H4 (cell line): ENCODE results near the gene SLC9A8. TPM values are rescaled to one million over a fixed set of nuclear protein-coding genes. Genes with fewer than 3 reads are reported as not detected.
"Not testable (repeated sequence)": the region's sequence is repeated elsewhere in the genome, so short reads cannot be mapped to it uniquely, and the experiment has no call there.

Source experiments
- DNase-seq: peaks from one replicate; pipeline ENCODE4 v3.0.0-alpha.2; 2015; ENCODE audit warnings: low spot score
- total RNA-seq: library from RNA; depleted of rRNA; stranded (reverse); fragments of >200 nt; shearing (Covaris generic); gene quantifications from 2 replicates; pipeline ENCODE4 v1.2.3, GENCODE V29; 2014; rRNA removed

The SLC9A8 gene
- total RNA-seq = 4.9 TPM in 2 replicates

GRCh38 chr20:49812507-49813304, at the start of gene SLC9A8:
SLC9A8 (plus strand) TSS chr20:49812828; CDS start chr20:49812923, 95 bp downstream.
- peak; percentile 77 for DNase-seq

GRCh38 chr20:49762940-49763766, 49.5 kb upstream of the SLC9A8 start:
- DNase-seq = no peak

GRCh38 chr20:49765413-49765736, 47.3 kb upstream of the SLC9A8 start:
- no peak for DNase-seq

- no peak for DNase-seq
Observed at GRCh38 chr20:49765846-49766541, 46.6 kb upstream of the SLC9A8 start.

- DNase-seq = no peak
Observed at GRCh38 chr20:49766979-49767521, 45.6 kb upstream of the SLC9A8 start.

GRCh38 chr20:49768204-49769047, 44.2 kb upstream of the SLC9A8 start:
- DNase-seq = peak; percentile 91

- no peak for DNase-seq
Observed at GRCh38 chr20:49769048-49769581, 43.5 kb upstream of the SLC9A8 start.

GRCh38 chr20:49770634-49771033, 42.0 kb upstream of the SLC9A8 start:
- DNase-seq = no peak

- DNase-seq = not testable (repeated sequence)
Observed at GRCh38 chr20:49774213-49774612, 38.4 kb upstream of the SLC9A8 start.

GRCh38 chr20:49775229-49775693, 37.4 kb upstream of the SLC9A8 start:
- peak; percentile 88 for DNase-seq

- no peak for DNase-seq
Observed at GRCh38 chr20:49779972-49780371, 32.7 kb upstream of the SLC9A8 start.

- DNase-seq = no peak
Observed at GRCh38 chr20:49781676-49782075, 31.0 kb upstream of the SLC9A8 start.

- DNase-seq = not testable (repeated sequence)
Observed at GRCh38 chr20:49782439-49782838, 30.2 kb upstream of the SLC9A8 start.

- DNase-seq = not testable (repeated sequence)
Observed at GRCh38 chr20:49783021-49783995, 29.3 kb upstream of the SLC9A8 start.

GRCh38 chr20:49784291-49784690, 28.3 kb upstream of the SLC9A8 start:
- DNase-seq = no peak

- no peak for DNase-seq
Observed at GRCh38 chr20:49785149-49785851, 27.3 kb upstream of the SLC9A8 start.

- no peak for DNase-seq
Observed at GRCh38 chr20:49785852-49786175, 26.8 kb upstream of the SLC9A8 start.

GRCh38 chr20:49786196-49786595, 26.4 kb upstream of the SLC9A8 start:
- DNase-seq = no peak
